GM23338 (cell line): ENCODE results near the gene ZNF365. TPM values are rescaled to one million over a fixed set of nuclear protein-coding genes. Genes with fewer than 3 reads are reported as not detected.

Source experiments
- ATAC-seq: fragments of 200-7000 bp; cut with Tn5 transposase; 3 replicates; pipeline ENCODE4 v1.9.1; 2020
- DNase-seq: peaks from one replicate; pipeline ENCODE4 v3.0.0-alpha.2; 2015; ENCODE audit warnings: low spot score
- H2AFZ ChIP-seq: fragments of 200-600 bp; sonication (generic); 2 replicates; pipeline ENCODE4 v1.8.0; 2016; ENCODE audit warnings: antibody characterized with exemption, mild to moderate bottlenecking, moderate library complexity
- H3F3A ChIP-seq: fragments of 200-600 bp; sonication (generic); replicated peaks from 2 replicates; pipeline ENCODE4 v1.8.0; 2017; ENCODE audit warnings: antibody characterized with exemption, mixed run types, low read depth
- H3K27ac ChIP-seq: fragments of 200-600 bp; sonication (generic); 2 replicates; pipeline ENCODE4 v1.6.1; 2016; ENCODE audit warnings: low read depth
- H3K27me3 ChIP-seq: fragments of 200-600 bp; sonication (generic); 2 replicates; pipeline ENCODE4 v1.8.0; 2016; ENCODE audit warnings: mild to moderate bottlenecking, mixed run types, moderate library complexity; ENCODE audit not compliant: insufficient read depth
- H3K36me3 ChIP-seq: fragments of 200-600 bp; sonication (generic); 2 replicates; pipeline ENCODE4 v1.8.0; 2016; ENCODE audit warnings: mild to moderate bottlenecking; ENCODE audit not compliant: insufficient read depth
- H3K4me1 ChIP-seq: fragments of 200-600 bp; sonication (generic); 2 replicates; pipeline ENCODE4 v1.8.0; 2016; ENCODE audit warnings: mild to moderate bottlenecking, moderate library complexity; ENCODE audit not compliant: insufficient read depth
- H3K4me2 ChIP-seq: fragments of 200-600 bp; sonication (generic); 2 replicates; pipeline ENCODE4 v1.7.1; 2017; ENCODE audit warnings: mixed run types
- H3K4me3 ChIP-seq: fragments of 200-600 bp; sonication (generic); 2 replicates; pipeline ENCODE4 v1.6.1; 2016; ENCODE audit warnings: mixed run types
- H3K79me2 ChIP-seq: fragments of 200-600 bp; sonication (generic); replicated peaks from 2 replicates; pipeline ENCODE4 v1.8.0; 2017; ENCODE audit warnings: mild to moderate bottlenecking; ENCODE audit not compliant: insufficient read depth
- H3K9me2 ChIP-seq: fragments of 200-600 bp; sonication (generic); 2 replicates; pipeline ENCODE4 v1.8.0; 2017; ENCODE audit not compliant: insufficient read depth
- H4K20me1 ChIP-seq: fragments of 200-600 bp; sonication (generic); replicated peaks from 2 replicates; pipeline ENCODE4 v1.8.0; 2017; ENCODE audit warnings: mild to moderate bottlenecking; ENCODE audit not compliant: insufficient read depth
- H3K27ac Mint-ChIP-seq: 2 replicates; pipeline ENCODE4 v1.8.0; 2020; ENCODE audit warnings: inconsistent platforms, mild to moderate bottlenecking, moderate library complexity, mixed read lengths
- H3K27me3 Mint-ChIP-seq: 3 replicates; pipeline ENCODE4 v1.8.0; 2022; ENCODE audit warnings: low read depth, mild to moderate bottlenecking, moderate library complexity, mixed read lengths, inconsistent platforms; ENCODE audit not compliant: insufficient read depth, poor library complexity
- H3K36me3 Mint-ChIP-seq: 3 replicates; pipeline ENCODE4 v1.8.0; 2021; ENCODE audit warnings: low read depth, mild to moderate bottlenecking, inconsistent platforms, moderate library complexity, mixed read lengths
- H3K4me1 Mint-ChIP-seq: 3 replicates; pipeline ENCODE4 v1.8.0; 2020; ENCODE audit warnings: mild to moderate bottlenecking, inconsistent platforms, mixed read lengths
- H3K4me3 Mint-ChIP-seq: 3 replicates; pipeline ENCODE4 v1.8.0; 2021; ENCODE audit warnings: moderate library complexity, mild to moderate bottlenecking, inconsistent platforms, mixed read lengths
- H3K9me3 Mint-ChIP-seq: 3 replicates; pipeline ENCODE4 v1.8.0; 2020; ENCODE audit warnings: moderate library complexity, mild to moderate bottlenecking, inconsistent platforms, mixed read lengths
- CREB1 ChIP-seq: fragments of 250-450 bp; sonication (Bioruptor Pico); IDR thresholded peaks from 2 replicates; pipeline ENCODE4 v1.5.0; 2020; ENCODE audit warnings: low read depth, mild to moderate bottlenecking, moderate library complexity
- CTCF ChIP-seq, 2 experiments: fragments of 200-600 bp in 1 of 2; sonication (generic) in 1 of 2; conservative IDR thresholded peaks; 2 replicates each; pipeline versions ENCODE4 v1.5.1 to v1.6.1; 2016 to 2017; ENCODE audit warnings: antibody characterized with exemption in 2 of 2, low read depth in 2 of 2, mild to moderate bottlenecking in 2 of 2, moderate library complexity in 1 of 2
- ETS1 ChIP-seq: IDR thresholded peaks from 2 replicates; pipeline ENCODE4 v1.6.1; 2016; ENCODE audit warnings: antibody characterized with exemption
- EZH2 ChIP-seq: fragments of 200-600 bp; sonication (generic); IDR thresholded peaks from one replicate; pipeline ENCODE4 v1.8.0; 2017; ENCODE audit warnings: antibody characterized with exemption, mild to moderate bottlenecking, low read depth; ENCODE audit not compliant: unreplicated experiment
- EZH2phosphoT487 ChIP-seq: fragments of 200-600 bp; sonication (generic); IDR thresholded peaks from one replicate; pipeline ENCODE4 v1.8.1; 2018; ENCODE audit warnings: antibody characterized with exemption; ENCODE audit not compliant: unreplicated experiment
- JUNB ChIP-seq: IDR thresholded peaks from one replicate; pipeline ENCODE4 v1.6.1; 2016; ENCODE audit warnings: antibody characterized with exemption; ENCODE audit not compliant: unreplicated experiment
- NANOG ChIP-seq: IDR thresholded peaks from 2 replicates; pipeline ENCODE4 v1.6.1; 2016; ENCODE audit warnings: antibody characterized with exemption, borderline replicate concordance
- POLR2AphosphoS5 ChIP-seq: IDR thresholded peaks from 2 replicates; pipeline ENCODE4 v1.6.1; 2016; ENCODE audit warnings: antibody characterized with exemption, low read depth
- REST ChIP-seq: IDR thresholded peaks from one replicate; pipeline ENCODE4 v1.6.1; 2018; ENCODE audit warnings: antibody characterized with exemption; ENCODE audit not compliant: unreplicated experiment
- STAT1 ChIP-seq: IDR thresholded peaks from one replicate; pipeline ENCODE4 v1.6.1; 2016; ENCODE audit warnings: antibody characterized with exemption; ENCODE audit not compliant: unreplicated experiment
- ZNF114 ChIP-seq: fragments of 250-450 bp; sonication (Bioruptor Pico); IDR thresholded peaks from 2 replicates; pipeline ENCODE4 v1.5.0; 2020; ENCODE audit warnings: mild to moderate bottlenecking, moderate library complexity
- ZNF331 ChIP-seq: fragments of 250-450 bp; sonication (Bioruptor Pico); IDR thresholded peaks from 2 replicates; pipeline ENCODE4 v1.5.0; 2020; ENCODE audit warnings: low read depth, mild to moderate bottlenecking, moderate library complexity
- ZNF462 ChIP-seq: fragments of 250-450 bp; sonication (Bioruptor Pico); IDR thresholded peaks from 2 replicates; pipeline ENCODE4 v1.5.0; 2020; ENCODE audit warnings: mild to moderate bottlenecking, moderate library complexity
- polyA plus RNA-seq: library from polyadenylated mRNA; unstranded; fragments of >200 nt; fragmentation: Nextera tagmentation; extraction: Ambion mirVana; gene quantifications from 2 replicates; pipeline ENCODE4 v1.2.1, GENCODE V29; 2016
- total RNA-seq: library from RNA; depleted of rRNA; stranded (reverse); fragments of >200 nt; shearing (Covaris generic); gene quantifications from 2 replicates; pipeline ENCODE4 v1.2.3, GENCODE V29; 2014

Gene ZNF365
- total and polyA plus RNA-seq, 2 experiments from 2014 or later, result 0.19 to 0.59 TPM

- H3K4me3 Mint-ChIP-seq, result no peak overlapping the region
- Histone ChIP-seq H3K27me3 (no peaks in the 10 kb centered on the region), H3K36me3 (no peaks in the 10 kb centered on the region), H4K20me1 (no peaks in the 10 kb centered on the region), H2AFZ (no peak overlapping the region), H3K27ac (no peak overlapping the region), H3K79me2 (no peaks in the 10 kb centered on the region), H3K4me1 (no peaks in the 10 kb centered on the region), H3F3A (no peaks in the 10 kb centered on the region), H3K9me2 (no peaks in the 10 kb centered on the region), H3K4me3 (no peak overlapping the region), H3K4me2 (no peak overlapping the region)
- ATAC-seq, result no peak
- no peaks in the 10 kb centered on the region for H3K27me3 Mint-ChIP-seq
- TF ChIP-seq ZNF331, result no peak
- no peak for TF ChIP-seq REST
- no peak for TF ChIP-seq ZNF462 (CRISPR knock-in tag)
- no peak for TF ChIP-seq STAT1
- no peak for TF ChIP-seq CTCF (conservative IDR thresholded peaks at IDR 0.05; ENCODE audit: low read depth in 2 of 2)
- TF ChIP-seq ZNF114 (CRISPR knock-in tag), result no peak
- TF ChIP-seq POLR2AphosphoS5, result no peak
- TF ChIP-seq NANOG, result no peak
- TF ChIP-seq CREB1, result no peak
- TF ChIP-seq EZH2, result no peak
- TF ChIP-seq ETS1, result no peak
- TF ChIP-seq JUNB, result no peak
- no peak for TF ChIP-seq EZH2phosphoT487
- H3K36me3 Mint-ChIP-seq, result no peaks in the 10 kb centered on the region
- peaks cover 4% of the 10 kb centered on the region; the same call in 1 of the 3 replicates for H3K9me3 Mint-ChIP-seq
- peaks cover 29% of the 10 kb centered on the region; the same call in 2 of the 3 replicates for H3K4me1 Mint-ChIP-seq
- no peak for DNase-seq
- no peak overlapping the region for H3K27ac Mint-ChIP-seq
These were observed 67.8 kb downstream of the ZNF365 start for GRCh38 chr10:62442006-62442405.
